ENCODE data around the gene ENG.

- TF ChIP-seq POLR2AphosphoS5 (IDR thresholded peaks at IDR 0.05; ENCODE audit: low read depth, low read length): no peak
- no peak for TF ChIP-seq CTCF (IDR thresholded peaks at IDR 0.05; ENCODE audit: control extremely low read depth in 1 of 3, insufficient read depth in 1 of 3, low read depth in 1 of 3, low read length in 3 of 3)
- TF ChIP-seq POLR2A (IDR thresholded peaks at IDR 0.05; ENCODE audit: control extremely low read depth in 1 of 2, low read depth in 2 of 2, low read length in 2 of 2): no peak
- TF ChIP-seq YY1 (IDR thresholded peaks at IDR 0.05; ENCODE audit: low read depth, low read length): no peak
- TF ChIP-seq KDM1A (IDR thresholded peaks at IDR 0.05; ENCODE audit: borderline replicate concordance, low read length): no peak
These were observed 25.7 kb upstream of the ENG start for GRCh38 chr9:127880143-127880542.
